ENCODE results near the gene BRSK1. TPM values are rescaled to one million over a fixed set of nuclear protein-coding genes. Genes with fewer than 3 reads are reported as not detected.

BRSK1 gene
- total RNA-seq, 6 donors from 2014 or later: 1.0 to 2.7 (median 1.1) TPM; not detected in 1

DNA sequence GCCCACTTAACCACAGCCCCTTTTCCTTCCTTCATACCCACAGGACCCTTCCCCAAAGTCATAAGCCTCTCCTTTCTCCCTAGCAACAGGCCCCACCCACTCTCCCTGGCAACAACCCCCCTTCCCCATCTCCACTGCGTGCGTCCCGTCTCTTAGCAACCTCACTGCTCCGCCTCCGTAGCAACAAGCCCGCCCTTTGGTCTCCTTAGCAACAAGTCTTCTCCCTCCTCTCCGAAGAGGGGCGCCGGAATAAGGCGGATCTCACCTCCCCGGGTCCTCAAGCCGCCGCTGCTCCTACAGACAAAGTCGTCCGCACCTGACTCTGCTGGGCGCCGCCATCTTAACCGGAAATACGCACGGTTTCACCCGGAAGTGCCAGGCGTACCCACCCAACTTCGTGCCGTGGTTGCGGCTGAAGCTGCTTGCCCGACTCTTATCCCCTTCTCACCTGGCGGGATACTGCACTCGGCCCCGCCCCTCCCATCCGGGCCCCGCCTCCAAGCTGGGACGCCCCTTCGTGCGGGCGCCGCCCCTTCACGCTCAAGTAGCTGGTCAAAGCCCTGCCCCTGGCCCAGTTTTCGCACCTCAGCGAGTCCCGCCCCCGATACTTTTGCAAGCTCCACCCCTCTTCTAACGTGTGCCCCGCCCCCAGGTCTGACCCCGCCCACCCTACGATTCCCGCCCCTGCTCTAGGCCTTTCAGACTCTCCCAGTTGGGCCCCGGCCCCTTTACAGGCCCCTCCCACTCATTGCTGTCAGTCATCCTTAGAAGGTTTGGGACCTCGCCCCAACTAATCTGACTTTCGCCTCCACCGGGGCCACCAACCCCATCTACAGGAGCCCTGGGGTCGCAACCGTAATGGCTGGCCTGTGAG is 3.8 kb upstream of the BRSK1 start, which contains the start of gene HSPBP1:
TSS of gene HSPBP1 (minus strand) at position 341 of the 874 bp plus-strand sequence. CDS start 502 bp downstream, outside the sequence.
- peak; percentile 72 to 82 for TF ChIP-seq POLR2AphosphoS5 (IDR thresholded peaks at IDR 0.05)
- TF ChIP-seq, protein P1, sequence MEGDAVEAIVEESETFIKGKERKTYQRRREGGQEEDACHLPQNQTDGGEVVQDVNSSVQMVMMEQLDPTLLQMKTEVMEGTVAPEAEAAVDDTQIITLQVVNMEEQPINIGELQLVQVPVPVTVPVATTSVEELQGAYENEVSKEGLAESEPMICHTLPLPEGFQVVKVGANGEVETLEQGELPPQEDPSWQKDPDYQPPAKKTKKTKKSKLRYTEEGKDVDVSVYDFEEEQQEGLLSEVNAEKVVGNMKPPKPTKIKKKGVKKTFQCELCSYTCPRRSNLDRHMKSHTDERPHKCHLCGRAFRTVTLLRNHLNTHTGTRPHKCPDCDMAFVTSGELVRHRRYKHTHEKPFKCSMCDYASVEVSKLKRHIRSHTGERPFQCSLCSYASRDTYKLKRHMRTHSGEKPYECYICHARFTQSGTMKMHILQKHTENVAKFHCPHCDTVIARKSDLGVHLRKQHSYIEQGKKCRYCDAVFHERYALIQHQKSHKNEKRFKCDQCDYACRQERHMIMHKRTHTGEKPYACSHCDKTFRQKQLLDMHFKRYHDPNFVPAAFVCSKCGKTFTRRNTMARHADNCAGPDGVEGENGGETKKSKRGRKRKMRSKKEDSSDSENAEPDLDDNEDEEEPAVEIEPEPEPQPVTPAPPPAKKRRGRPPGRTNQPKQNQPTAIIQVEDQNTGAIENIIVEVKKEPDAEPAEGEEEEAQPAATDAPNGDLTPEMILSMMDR (IDR thresholded peaks at IDR 0.05): no peak
- peak in 2 of 4 donors; percentile 7 to 47 for TF ChIP-seq POLR2A (IDR thresholded peaks at IDR 0.05)
- TF ChIP-seq EP300 (IDR thresholded peaks at IDR 0.05): peak in 1 of 4 donors; percentile 45
- peaks cover 0 to 26% (median 12%) of the 10 kb centered on the region in 4 donors for H3K36me3 ChIP-seq
- H3K27me3 ChIP-seq: peaks cover 0 to 12% (median 4%) of the 10 kb centered on the region in 4 donors
- peak within 1 kb of the TSS; percentile 74 to 88 (median 78) for H3K27ac ChIP-seq
- H3K9me3 ChIP-seq: no peaks in the 10 kb centered on the region
- ATAC-seq (ENCODE audit: low FRiP score in 2 of 2) (peak; percentile 94 to 95), DNase-seq (peak; percentile 96 to 99)
- 6% methylated on average over 38 to 41 of the region's 52 CpGs for WGBS, 2 donors
- peaks cover 7 to 31% (median 17%) of the 10 kb centered on the region in 4 donors for H3K4me1 ChIP-seq
- H3K4me3 ChIP-seq: peak within 1 kb of the TSS; percentile 59 to 88 (median 78)

DNA sequence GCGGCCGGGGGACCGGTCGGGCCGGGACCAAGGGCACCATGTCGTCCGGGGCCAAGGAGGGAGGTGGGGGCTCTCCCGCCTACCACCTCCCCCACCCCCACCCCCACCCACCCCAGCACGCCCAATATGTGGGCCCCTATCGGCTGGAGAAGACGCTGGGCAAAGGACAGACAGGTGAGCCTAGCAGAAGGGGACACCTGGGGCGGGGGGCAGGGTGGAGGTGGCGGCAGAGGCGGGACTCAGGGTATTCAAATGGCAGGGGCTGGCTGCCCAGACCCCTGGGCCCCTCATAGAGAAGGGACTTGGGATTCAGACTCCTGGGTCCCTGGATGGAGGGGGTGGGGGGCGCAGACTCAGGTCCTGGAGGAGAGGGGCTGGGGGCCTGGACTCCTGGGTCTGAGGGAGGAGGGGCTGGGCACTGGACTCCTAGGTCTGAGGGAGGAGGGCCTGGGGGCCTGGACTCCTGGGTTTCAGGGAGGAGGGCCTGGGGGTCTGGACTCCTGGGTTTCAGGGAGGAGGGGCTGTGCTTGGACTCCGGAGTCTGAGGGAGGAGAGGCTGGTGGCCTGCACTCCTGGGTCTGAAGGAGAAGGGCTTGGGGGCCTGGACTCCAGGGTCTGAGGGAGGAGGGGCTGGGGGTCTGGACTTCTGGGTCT is 735 bp downstream of the BRSK1 start:
- Histone ChIP-seq H3K27me3 (peaks cover 0 to 12% (median 4%) of the 10 kb centered on the region in 4 donors), H3K4me1 (peaks cover 3 to 22% (median 11%) of the 10 kb centered on the region in 4 donors), H3K27ac (peak overlapping the region in 3 of 4 donors; percentile 26 to 66 (median 34)), H3K4me3 (peak overlapping the region in 3 of 4 donors; percentile 26 to 41 (median 38)), H3K9me3 (no peaks in the 10 kb centered on the region), H3K36me3 (no peaks in the 10 kb centered on the region)
- 38 to 64% methylated on average over 2 to 4 of the region's 16 CpGs for WGBS, 2 donors
- TF ChIP-seq, protein P1 (IDR thresholded peaks at IDR 0.05): no peak
- TF ChIP-seq EP300 (IDR thresholded peaks at IDR 0.05): no peak
- no peak for ATAC-seq (ENCODE audit: low FRiP score in 2 of 2)
- no peak for DNase-seq

DNA sequence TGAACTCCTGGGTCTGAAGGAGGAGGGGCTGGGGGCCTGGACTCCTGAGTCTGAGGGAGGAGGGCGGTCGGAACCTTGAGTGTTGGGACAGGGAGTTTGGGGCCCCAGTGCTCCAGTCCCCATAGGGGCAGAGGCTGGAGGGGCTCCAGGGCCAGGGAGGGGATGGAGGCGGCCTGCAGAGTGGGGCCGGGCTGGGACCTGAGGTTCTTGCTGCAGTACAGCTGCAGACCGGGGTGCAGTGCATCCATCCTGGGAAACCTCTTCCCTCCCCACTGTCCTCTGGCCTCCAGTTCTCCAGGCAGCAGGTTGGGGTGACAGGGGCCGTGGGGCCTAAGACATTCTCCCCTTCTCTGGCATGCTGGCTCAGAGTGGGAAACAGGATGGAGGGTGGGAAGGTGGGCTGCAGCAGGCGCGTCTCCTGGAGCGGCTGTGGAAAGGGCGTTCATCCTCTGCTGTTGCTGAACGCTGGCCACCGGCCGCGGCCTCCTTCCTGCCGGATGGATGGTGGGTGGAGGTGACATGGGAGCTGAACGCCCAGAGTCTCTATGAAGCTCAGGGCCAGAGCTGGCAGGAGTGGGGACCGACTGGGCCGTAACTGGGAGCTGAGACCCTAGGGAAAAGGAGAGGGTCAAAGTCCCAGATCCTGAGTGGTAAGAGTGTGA is 1.6 kb downstream of the BRSK1 start:
- H3K9me3 ChIP-seq: no peaks in the 10 kb centered on the region
- 53 to 73% methylated on average over 8 to 16 of the region's 18 CpGs for WGBS, 2 donors
- H3K27me3 ChIP-seq: peaks cover 0 to 12% (median 4%) of the 10 kb centered on the region in 4 donors
- ATAC-seq (ENCODE audit: low FRiP score in 2 of 2) (no peak), DNase-seq (peak in 1 of 2 donors; percentile 80)
- TF ChIP-seq POLR2A (IDR thresholded peaks at IDR 0.05): no peak
- TF ChIP-seq POLR2AphosphoS5 (IDR thresholded peaks at IDR 0.05): no peak
- TF ChIP-seq, protein P1 (IDR thresholded peaks at IDR 0.05): no peak
- no peak for TF ChIP-seq EP300 (IDR thresholded peaks at IDR 0.05)
- peak overlapping the region in 1 of 4 donors; percentile 66 for H3K27ac ChIP-seq
- H3K4me1 ChIP-seq: peaks cover 3 to 17% (median 7%) of the 10 kb centered on the region in 4 donors
- no peaks in the 10 kb centered on the region for H3K36me3 ChIP-seq
- H3K4me3 ChIP-seq: no peak overlapping the region

DNA sequence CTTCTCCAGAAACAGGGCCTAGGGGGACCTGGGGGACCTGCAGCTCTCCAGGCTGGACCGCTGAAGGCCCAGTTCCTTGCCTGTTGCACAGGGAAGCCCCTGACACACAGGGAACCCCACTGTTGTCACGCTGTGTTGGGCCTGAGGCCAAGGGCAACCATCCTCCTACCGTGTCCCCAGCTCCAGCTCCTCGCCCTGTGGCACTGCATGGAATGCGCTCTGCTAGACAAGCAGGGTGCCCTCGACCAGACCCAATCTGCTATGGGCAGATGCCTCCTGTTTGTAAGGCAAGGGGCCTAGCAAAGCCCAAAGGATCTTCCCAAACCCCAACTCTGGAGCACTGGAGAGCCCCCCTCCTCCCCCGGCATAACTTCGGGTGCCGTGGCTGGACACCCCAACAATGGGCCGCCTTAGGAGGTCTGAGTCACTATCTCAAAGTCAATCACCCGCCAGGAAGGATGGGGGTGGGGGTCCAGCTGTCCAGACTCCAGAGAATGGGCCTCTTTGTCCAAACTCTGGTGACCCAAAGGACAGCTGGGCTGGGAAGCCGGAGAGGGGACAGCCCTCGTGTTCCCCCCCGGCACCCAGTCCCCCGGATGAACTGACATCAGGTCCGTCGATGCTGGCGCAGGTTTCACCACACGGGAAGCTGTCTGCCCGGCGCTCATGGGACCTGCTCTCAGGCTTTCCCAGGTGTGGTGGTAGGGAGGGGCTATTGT is 3.7 kb downstream of the BRSK1 start:
- ATAC-seq (ENCODE audit: low FRiP score in 2 of 2): no peak
- Histone ChIP-seq H3K36me3 (no peaks in the 10 kb centered on the region), H3K4me1 (peaks cover 0 to 10% (median 2%) of the 10 kb centered on the region in 4 donors), H3K9me3 (no peaks in the 10 kb centered on the region), H3K27me3 (peaks cover 0 to 12% (median 4%) of the 10 kb centered on the region in 4 donors), H3K27ac (no peak overlapping the region), H3K4me3 (no peak overlapping the region)
- DNase-seq: no peak
- 91 to 93% methylated on average over 7 to 20 of the region's 21 CpGs for WGBS, 2 donors
- TF ChIP-seq EP300 (IDR thresholded peaks at IDR 0.05): no peak
- TF ChIP-seq, protein P1 (IDR thresholded peaks at IDR 0.05): no peak
- TF ChIP-seq POLR2A (IDR thresholded peaks at IDR 0.05): no peak
- no peak for TF ChIP-seq POLR2AphosphoS5 (IDR thresholded peaks at IDR 0.05)
